MG63 (cell line): ENCODE data around the gene MST1R. TPM values are rescaled to one million over a fixed set of nuclear protein-coding genes. Genes with fewer than 3 reads are reported as not detected.
"Not testable (repeated sequence)": the region's sequence is repeated elsewhere in the genome, so short reads cannot be mapped to it uniquely, and the experiment has no call there.

Experiments used
- DNase-seq: peaks from one replicate; pipeline ENCODE4 v3.0.0-alpha.2; 2020
- H3K27me3 ChIP-seq: fragments of 250-450 bp; sonication (Bioruptor Pico); 2 replicates; pipeline ENCODE4 v1.5.1; 2020; ENCODE audit warnings: mild to moderate bottlenecking, moderate library complexity
- H3K36me3 ChIP-seq: fragments of 250-450 bp; sonication (Bioruptor Pico); 2 replicates; pipeline ENCODE4 v1.5.1; 2020; ENCODE audit warnings: mild to moderate bottlenecking, moderate library complexity
- H3K4me3 ChIP-seq: fragments of 250-450 bp; sonication (Bioruptor Pico); 2 replicates; pipeline ENCODE4 v1.5.1; 2020; ENCODE audit warnings: mild to moderate bottlenecking, moderate library complexity
- H3K9me3 ChIP-seq: fragments of 250-450 bp; sonication (Bioruptor Pico); 2 replicates; pipeline ENCODE4 v1.5.1; 2020; ENCODE audit warnings: mild to moderate bottlenecking, moderate library complexity
- total RNA-seq: library from RNA; depleted of rRNA; stranded (reverse); fragments of >200 nt; shearing (Covaris generic); gene quantifications from 2 replicates; pipeline ENCODE4 v1.2.3, GENCODE V29; 2014; ENCODE audit warnings: low replicate concordance; rRNA removed

The MST1R gene
- 1.1 and 1.9 TPM in 2 replicates for total RNA-seq

GRCh38 chr3:49903451-49904424 lies at the start of gene MST1R:
Gene MST1R (minus strand): TSS chr3:49903873. CDS start chr3:49903609, 264 bp downstream.
- Histone ChIP-seq H3K36me3 (no peaks in the 10 kb centered on the region), H3K9me3 (no peaks in the 10 kb centered on the region), H3K4me3 (no peak within 1 kb of the TSS), H3K27me3 (no peaks in the 10 kb centered on the region)
- no peak for DNase-seq

- no peak for DNase-seq
- Histone ChIP-seq H3K36me3 (no peaks in the 10 kb centered on the region), H3K27me3 (no peaks in the 10 kb centered on the region), H3K9me3 (no peaks in the 10 kb centered on the region), H3K4me3 (no peak overlapping the region)
These were observed 49.3 kb upstream of the MST1R start for GRCh38 chr3:49952924-49953323.

- Histone ChIP-seq H3K27me3 (no peaks in the 10 kb centered on the region), H3K4me3 (no peak overlapping the region), H3K9me3 (no peaks in the 10 kb centered on the region), H3K36me3 (peaks cover 6% of the 10 kb centered on the region; the same call in 1 of the 2 replicates)
- DNase-seq = no peak
These were observed 39.0 kb upstream of the MST1R start for GRCh38 chr3:49942651-49943050.

GRCh38 chr3:49940667-49941249 lies 37.1 kb upstream of the MST1R start:
- no peaks in the 10 kb centered on the region for H3K9me3 ChIP-seq
- no peaks in the 10 kb centered on the region for H3K27me3 ChIP-seq
- H3K36me3 ChIP-seq = peaks cover 6% of the 10 kb centered on the region; the same call in 1 of the 2 replicates
- H3K4me3 ChIP-seq = peak overlapping the region; percentile 71
- DNase-seq = no peak

GRCh38 chr3:49939858-49940666 lies 36.4 kb upstream of the MST1R start, which contains the start of gene RBM6:
Gene RBM6 (plus strand): TSS chr3:49940150. CDS start chr3:49962642, 22,492 bp downstream.
- H3K27me3 ChIP-seq = no peaks in the 10 kb centered on the region
- H3K36me3 ChIP-seq = peaks cover 6% of the 10 kb centered on the region; the same call in 1 of the 2 replicates
- H3K9me3 ChIP-seq = no peaks in the 10 kb centered on the region
- peak; percentile 97 for DNase-seq
- peak within 1 kb of the TSS; percentile 71 for H3K4me3 ChIP-seq

- Histone ChIP-seq H3K27me3 (no peaks in the 10 kb centered on the region), H3K9me3 (no peaks in the 10 kb centered on the region), H3K4me3 (no peak overlapping the region), H3K36me3 (no peaks in the 10 kb centered on the region)
- no peak for DNase-seq
These were observed 33.4 kb upstream of the MST1R start for GRCh38 chr3:49937090-49937489.

- H3K4me3 ChIP-seq, H3K36me3 ChIP-seq, DNase-seq, H3K27me3 ChIP-seq, H3K9me3 ChIP-seq: not testable (repeated sequence)
These were observed 28.6 kb upstream of the MST1R start for GRCh38 chr3:49932281-49932680.

- Histone ChIP-seq H3K4me3 (no peak overlapping the region), H3K36me3 (no peaks in the 10 kb centered on the region), H3K27me3 (no peaks in the 10 kb centered on the region), H3K9me3 (no peaks in the 10 kb centered on the region)
- peak; percentile 6 for DNase-seq
These were observed 27.2 kb upstream of the MST1R start for GRCh38 chr3:49930922-49931321.

- peak overlapping the region; percentile 84 for H3K4me3 ChIP-seq
- H3K9me3 ChIP-seq = no peaks in the 10 kb centered on the region
- H3K36me3 ChIP-seq = no peaks in the 10 kb centered on the region
- no peaks in the 10 kb centered on the region for H3K27me3 ChIP-seq
- DNase-seq = peak; percentile 5
These were observed 26.6 kb upstream of the MST1R start for GRCh38 chr3:49930168-49930690.

- peak; percentile 95 for DNase-seq
- no peaks in the 10 kb centered on the region for H3K9me3 ChIP-seq
These were observed 25.9 kb upstream of the MST1R start, which contains the start of gene MON1A for GRCh38 chr3:49929291-49930167. Gene MON1A (minus strand): TSS chr3:49929811. CDS start chr3:49913346, 16,465 bp downstream.

GRCh38 chr3:49928481-49929017 lies 24.9 kb upstream of the MST1R start:
- H3K27me3 ChIP-seq = no peaks in the 10 kb centered on the region
- no peaks in the 10 kb centered on the region for H3K9me3 ChIP-seq
- H3K4me3 ChIP-seq = peak overlapping the region; percentile 84
- DNase-seq = no peak
- no peaks in the 10 kb centered on the region for H3K36me3 ChIP-seq

More at GRCh38 chr3:49929291-49930167, 25.9 kb upstream of the MST1R start, which contains the start of gene MON1A:
- Histone ChIP-seq H3K4me3 (peak within 1 kb of the TSS; percentile 84), H3K36me3 (no peaks in the 10 kb centered on the region), H3K27me3 (no peaks in the 10 kb centered on the region)

- Histone ChIP-seq H3K27me3 (no peaks in the 10 kb centered on the region), H3K9me3 (no peaks in the 10 kb centered on the region), H3K4me3 (no peak overlapping the region), H3K36me3 (no peaks in the 10 kb centered on the region)
- DNase-seq = no peak
These were observed 24.1 kb upstream of the MST1R start for GRCh38 chr3:49927798-49928197.

GRCh38 chr3:49926117-49926728 lies 22.6 kb upstream of the MST1R start:
- Histone ChIP-seq H3K27me3 (no peaks in the 10 kb centered on the region), H3K9me3 (no peaks in the 10 kb centered on the region), H3K36me3 (no peaks in the 10 kb centered on the region), H3K4me3 (no peak overlapping the region)
- no peak for DNase-seq

GRCh38 chr3:49925485-49925884 lies 21.8 kb upstream of the MST1R start:
- H3K36me3 ChIP-seq = no peaks in the 10 kb centered on the region
- H3K4me3 ChIP-seq = no peak overlapping the region
- no peak for DNase-seq
- no peaks in the 10 kb centered on the region for H3K9me3 ChIP-seq
- no peaks in the 10 kb centered on the region for H3K27me3 ChIP-seq

GRCh38 chr3:49924683-49925082 lies 21.0 kb upstream of the MST1R start:
- Histone ChIP-seq H3K27me3 (no peaks in the 10 kb centered on the region), H3K9me3 (no peaks in the 10 kb centered on the region)
- peak; percentile 66 for DNase-seq

More at GRCh38 chr3:49924683-49925082, 21.0 kb upstream of the MST1R start:
- no peaks in the 10 kb centered on the region for H3K36me3 ChIP-seq
- no peak overlapping the region for H3K4me3 ChIP-seq
